UCSD-AML1 (cell line): Measurements from ENCODE around the gene KCNT1.

Source experiments
- DNase-seq: peaks from one replicate; lab custom pipeline; 2025; ENCODE audit not compliant: unreplicated experiment; lab: John Stamatoyannopoulos, UW

Gene KCNT1

GRCh38 chr9:135724186-135724787 is 22.3 kb downstream of the KCNT1 start:
- no peak for DNase-seq

- no peak for DNase-seq
Observed at GRCh38 chr9:135726138-135726853, 24.3 kb downstream of the KCNT1 start.

GRCh38 chr9:135727257-135727875 is 25.4 kb downstream of the KCNT1 start:
- no peak for DNase-seq

- DNase-seq = no peak
Observed at GRCh38 chr9:135728436-135729110, 26.6 kb downstream of the KCNT1 start.

GRCh38 chr9:135729480-135729879 is 27.5 kb downstream of the KCNT1 start:
- no peak for DNase-seq

- DNase-seq = no peak
Observed at GRCh38 chr9:135731454-135731853, 29.5 kb downstream of the KCNT1 start.

- DNase-seq = no peak
Observed at GRCh38 chr9:135732569-135733257, 30.7 kb downstream of the KCNT1 start.

- DNase-seq = no peak
Observed at GRCh38 chr9:135734616-135735144, 32.7 kb downstream of the KCNT1 start.

GRCh38 chr9:135736272-135736978 is 34.4 kb downstream of the KCNT1 start:
- no peak for DNase-seq

- no peak for DNase-seq
Observed at GRCh38 chr9:135736979-135737839, 35.2 kb downstream of the KCNT1 start.

GRCh38 chr9:135737840-135738521 is 36.0 kb downstream of the KCNT1 start:
- DNase-seq = no peak

- DNase-seq = no peak
Observed at GRCh38 chr9:135739271-135740220, 37.6 kb downstream of the KCNT1 start.

- no peak for DNase-seq
Observed at GRCh38 chr9:135741276-135742219, 39.6 kb downstream of the KCNT1 start.

- DNase-seq = no peak
Observed at GRCh38 chr9:135743021-135743420, 41.0 kb downstream of the KCNT1 start.

- DNase-seq = no peak
Observed at GRCh38 chr9:135743546-135744332, 41.8 kb downstream of the KCNT1 start.
